WERI-Rb-1 (cell line): ENCODE measurements around the gene TCL1B.

Experiments used
- DNase-seq: peaks from one replicate; pipeline ENCODE4 v3.0.0-alpha.2; 2020
- H3K27ac ChIP-seq: fragments of 250-450 bp; sonication (Bioruptor Pico); 2 replicates; pipeline ENCODE4 v1.5.1; 2020; ENCODE audit warnings: mild to moderate bottlenecking, moderate library complexity
- H3K27me3 ChIP-seq: fragments of 250-450 bp; sonication (Bioruptor Pico); 2 replicates; pipeline ENCODE4 v1.5.1; 2021; ENCODE audit warnings: mild to moderate bottlenecking, low read depth, moderate library complexity; ENCODE audit not compliant: insufficient read depth, severe bottlenecking
- H3K36me3 ChIP-seq: fragments of 250-450 bp; sonication (Bioruptor Pico); 2 replicates; pipeline ENCODE4 v1.5.1; 2020; ENCODE audit warnings: mild to moderate bottlenecking, moderate library complexity
- H3K4me3 ChIP-seq: 2 replicates; pipeline ENCODE4 v1.5.1; 2011; ENCODE audit warnings: low read depth, mild to moderate bottlenecking, control low read depth, low read length
- H3K9me3 ChIP-seq: fragments of 250-450 bp; sonication (Bioruptor Pico); 2 replicates; pipeline ENCODE4 v1.5.1; 2021; ENCODE audit warnings: mild to moderate bottlenecking, moderate library complexity; ENCODE audit not compliant: severe bottlenecking
- TF ChIP-seq, protein P1 (sequence below): IDR thresholded peaks from 2 replicates; pipeline ENCODE4 v1.5.1; 2011; ENCODE audit warnings: low read depth, mild to moderate bottlenecking, control low read depth, inconsistent platforms, low read length

TCL1B gene

DNA sequence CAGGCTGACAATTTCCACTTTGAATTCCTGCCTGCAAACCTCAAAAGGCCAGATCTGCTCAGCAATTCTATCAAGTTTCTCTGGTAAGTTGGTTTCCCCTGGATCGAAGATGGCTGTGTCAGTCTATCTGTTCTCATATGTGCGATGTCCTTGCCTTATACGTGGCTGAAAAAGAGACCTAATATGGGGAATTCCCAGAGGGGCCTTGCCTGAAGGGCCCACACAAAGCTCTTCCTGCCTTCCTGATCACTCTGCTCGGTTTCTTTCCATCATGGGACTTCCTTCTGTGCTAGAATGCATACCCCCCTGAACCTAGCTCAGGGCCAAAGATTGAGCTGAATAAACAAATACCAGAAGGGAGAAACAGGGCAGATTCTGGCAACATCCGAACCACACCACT, 13.2 kb downstream of the TCL1B start:
- Histone ChIP-seq H3K36me3 (no peaks in the 10 kb centered on the region), H3K4me3 (no peak overlapping the region), H3K9me3 (no peaks in the 10 kb centered on the region), H3K27ac (no peak overlapping the region), H3K27me3 (no peaks in the 10 kb centered on the region)
- no peak for DNase-seq
- TF ChIP-seq, protein P1, sequence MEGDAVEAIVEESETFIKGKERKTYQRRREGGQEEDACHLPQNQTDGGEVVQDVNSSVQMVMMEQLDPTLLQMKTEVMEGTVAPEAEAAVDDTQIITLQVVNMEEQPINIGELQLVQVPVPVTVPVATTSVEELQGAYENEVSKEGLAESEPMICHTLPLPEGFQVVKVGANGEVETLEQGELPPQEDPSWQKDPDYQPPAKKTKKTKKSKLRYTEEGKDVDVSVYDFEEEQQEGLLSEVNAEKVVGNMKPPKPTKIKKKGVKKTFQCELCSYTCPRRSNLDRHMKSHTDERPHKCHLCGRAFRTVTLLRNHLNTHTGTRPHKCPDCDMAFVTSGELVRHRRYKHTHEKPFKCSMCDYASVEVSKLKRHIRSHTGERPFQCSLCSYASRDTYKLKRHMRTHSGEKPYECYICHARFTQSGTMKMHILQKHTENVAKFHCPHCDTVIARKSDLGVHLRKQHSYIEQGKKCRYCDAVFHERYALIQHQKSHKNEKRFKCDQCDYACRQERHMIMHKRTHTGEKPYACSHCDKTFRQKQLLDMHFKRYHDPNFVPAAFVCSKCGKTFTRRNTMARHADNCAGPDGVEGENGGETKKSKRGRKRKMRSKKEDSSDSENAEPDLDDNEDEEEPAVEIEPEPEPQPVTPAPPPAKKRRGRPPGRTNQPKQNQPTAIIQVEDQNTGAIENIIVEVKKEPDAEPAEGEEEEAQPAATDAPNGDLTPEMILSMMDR, result no peak

DNA sequence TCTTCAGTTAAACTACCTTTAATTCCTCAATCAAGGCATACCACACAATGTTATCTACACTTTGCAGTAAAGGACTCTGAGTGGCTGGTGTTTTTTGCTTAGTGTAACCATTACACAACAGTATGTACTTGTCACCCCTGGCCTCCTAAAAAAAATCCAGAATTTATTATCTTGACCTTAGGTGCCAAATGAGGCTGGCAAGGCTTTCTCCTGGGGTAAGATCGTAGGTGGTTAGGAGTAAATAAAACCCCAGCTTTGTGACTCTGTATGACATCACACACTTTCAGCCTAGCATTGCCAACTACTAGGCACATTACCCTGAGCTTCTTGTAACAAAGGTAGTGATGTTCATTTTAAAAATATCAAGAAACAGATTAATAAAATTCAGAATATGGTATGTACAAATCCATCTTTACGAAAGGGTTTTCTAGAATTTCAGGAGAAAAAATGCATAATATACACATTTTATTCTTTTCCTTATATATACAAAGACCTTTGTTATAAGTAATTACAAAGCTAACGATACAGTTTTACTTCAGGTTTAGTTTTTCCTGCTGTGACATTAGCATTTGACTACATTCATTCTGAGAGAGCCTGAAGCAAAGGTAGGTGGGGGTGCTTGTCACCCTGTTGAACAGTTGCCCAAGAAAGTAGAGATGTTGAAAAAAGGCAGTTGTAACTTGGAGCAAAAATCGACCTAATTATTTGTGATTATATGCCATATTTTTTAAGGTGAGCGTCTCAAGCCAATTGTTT, 14.2 kb downstream of the TCL1B start:
- Histone ChIP-seq H3K36me3 (no peaks in the 10 kb centered on the region), H3K27me3 (no peaks in the 10 kb centered on the region), H3K27ac (no peak overlapping the region), H3K9me3 (no peaks in the 10 kb centered on the region), H3K4me3 (no peak overlapping the region)
- no peak for DNase-seq
- TF ChIP-seq, protein P1, result no peak

DNA sequence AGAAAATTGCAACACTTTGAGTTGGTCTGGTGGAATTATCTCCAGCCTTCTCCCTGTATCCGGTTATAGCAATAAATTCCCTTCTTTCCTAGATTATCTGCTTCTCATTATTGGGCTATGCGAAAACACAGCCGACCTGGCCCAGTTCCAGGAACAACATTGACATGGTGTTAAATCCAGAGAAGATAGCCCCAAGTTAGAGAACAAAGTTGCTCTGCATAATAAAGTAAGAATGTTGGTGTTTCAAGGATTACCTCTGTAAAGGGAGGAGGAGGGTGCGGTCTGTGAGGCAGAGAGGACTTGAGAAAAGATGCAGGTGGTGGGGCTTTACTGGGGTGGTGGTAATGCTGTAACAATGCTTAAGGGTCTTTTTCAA, 15.6 kb downstream of the TCL1B start:
- Histone ChIP-seq H3K4me3 (no peak overlapping the region), H3K9me3 (no peaks in the 10 kb centered on the region), H3K36me3 (no peaks in the 10 kb centered on the region), H3K27ac (no peak overlapping the region), H3K27me3 (no peaks in the 10 kb centered on the region)
- TF ChIP-seq, protein P1, result no peak
- DNase-seq, result no peak

DNA sequence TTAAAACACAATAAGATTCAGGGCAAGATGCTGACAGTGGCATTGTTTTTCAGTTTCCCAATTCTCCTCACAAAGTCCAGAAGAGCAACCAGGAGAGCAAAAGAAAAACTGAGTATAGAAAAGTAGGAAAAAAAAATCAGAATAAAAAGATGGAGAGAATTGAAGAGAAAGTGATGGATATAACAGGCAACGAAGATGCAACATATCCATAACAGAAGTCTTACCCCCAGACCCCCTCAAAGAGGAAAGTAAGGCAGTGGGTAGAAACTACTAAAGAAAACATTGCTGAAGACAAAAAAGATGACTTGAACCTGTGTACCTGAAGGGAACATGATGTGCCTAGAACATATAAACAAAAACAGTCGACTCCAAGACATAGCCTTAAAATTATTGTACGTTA, 17.1 kb downstream of the TCL1B start:
- H3K27ac ChIP-seq, result no peak overlapping the region
- H3K27me3 ChIP-seq, result no peaks in the 10 kb centered on the region
- TF ChIP-seq, protein P1, result no peak
- H3K9me3 ChIP-seq, result no peaks in the 10 kb centered on the region
- DNase-seq, result no peak
- H3K4me3 ChIP-seq, result no peak overlapping the region
- H3K36me3 ChIP-seq, result no peaks in the 10 kb centered on the region

DNA sequence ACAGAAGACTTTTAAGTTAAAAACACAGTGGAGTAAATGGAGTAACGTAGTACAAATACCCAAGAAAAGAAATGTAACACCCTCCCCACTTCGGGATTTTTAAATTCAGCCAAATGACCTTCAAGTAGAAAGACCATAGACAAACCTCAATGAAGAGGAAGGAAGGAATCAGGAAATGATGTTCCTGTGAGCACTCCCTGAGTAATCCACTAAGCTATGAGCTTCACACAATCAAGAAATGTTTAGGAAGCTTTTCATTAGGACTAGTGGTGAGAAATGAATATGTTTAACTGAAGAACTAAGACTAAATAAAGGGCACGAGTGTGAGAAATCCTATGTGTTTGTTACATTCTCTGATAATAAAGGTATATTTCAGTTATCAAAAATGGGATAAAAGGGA, 17.6 kb downstream of the TCL1B start:
- Histone ChIP-seq H3K9me3 (no peaks in the 10 kb centered on the region), H3K27me3 (no peaks in the 10 kb centered on the region), H3K36me3 (no peaks in the 10 kb centered on the region), H3K4me3 (no peak overlapping the region), H3K27ac (no peak overlapping the region)
- TF ChIP-seq, protein P1, result no peak
- DNase-seq, result no peak

DNA sequence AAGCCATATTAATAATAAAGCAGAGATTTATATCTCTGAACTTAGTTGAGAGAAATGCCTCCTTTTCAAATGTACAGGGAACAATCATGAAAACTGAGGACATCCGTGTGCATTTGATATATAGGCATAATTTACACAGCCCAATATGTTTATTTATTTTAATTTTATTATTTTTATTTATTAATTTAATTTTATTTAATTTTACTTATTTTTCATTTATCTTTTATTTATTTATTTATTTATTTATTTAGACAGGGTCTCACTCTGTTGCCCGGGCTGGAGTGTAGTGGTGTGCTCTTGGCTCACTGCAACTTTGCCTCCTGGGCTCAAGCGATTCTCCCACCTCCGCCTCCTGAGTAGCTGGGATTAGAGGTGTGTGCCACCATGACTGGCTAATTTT, 19.3 kb downstream of the TCL1B start:
- no peak overlapping the region for H3K4me3 ChIP-seq
- H3K27ac ChIP-seq, result no peak overlapping the region
- no peaks in the 10 kb centered on the region for H3K27me3 ChIP-seq
- DNase-seq, result no peak
- H3K36me3 ChIP-seq, result no peaks in the 10 kb centered on the region
- TF ChIP-seq, protein P1, result no peak
- no peaks in the 10 kb centered on the region for H3K9me3 ChIP-seq
